Liver (tissue), 9 donors: ENCODE measurements around the gene MTHFD2. TPM values are rescaled to one million over a fixed set of nuclear protein-coding genes. Genes with fewer than 3 reads are reported as not detected.

Experiments
- DNase-seq: peaks from one replicate; pipeline ENCODE4 v3.0.0-alpha.2; 2017; ENCODE audit warnings: low spot score
- H3K27ac ChIP-seq, 2 donors: one replicate each; pipeline ENCODE4 v1.7.0; 2013; ENCODE audit warnings: inconsistent platforms in 2 of 2, low read length in 2 of 2, control low read depth in 1 of 2, low read depth in 1 of 2, mild to moderate bottlenecking in 1 of 2
- H3K27me3 ChIP-seq, 4 donors: one replicate each; pipeline versions ENCODE4 v1.6.1 to v1.7.0; 2013; ENCODE audit warnings: low read length in 3 of 4, inconsistent platforms in 1 of 4, mild to moderate bottlenecking in 1 of 4, moderate library complexity in 1 of 4; ENCODE audit not compliant: control insufficient read depth in 4 of 4, insufficient read depth in 4 of 4
- H3K36me3 ChIP-seq, 4 donors: one replicate each; pipeline versions ENCODE4 v1.6.1 to v1.7.0; 2013; ENCODE audit warnings: low read length in 3 of 4, mild to moderate bottlenecking in 3 of 4, low read depth in 1 of 4, moderate library complexity in 1 of 4; ENCODE audit not compliant: control insufficient read depth in 4 of 4, insufficient read depth in 3 of 4
- H3K4me1 ChIP-seq, 4 donors: one replicate each; pipeline versions ENCODE4 v1.6.1 to v1.7.0; 2013; ENCODE audit warnings: low read length in 3 of 4, mild to moderate bottlenecking in 3 of 4, moderate library complexity in 1 of 4; ENCODE audit not compliant: control insufficient read depth in 4 of 4, insufficient read depth in 4 of 4
- H3K4me3 ChIP-seq, 3 donors: one replicate each; pipeline versions ENCODE4 v1.6.1 to v1.7.0; 2013; ENCODE audit warnings: low read length in 3 of 3, control low read depth in 1 of 3, low read depth in 1 of 3, mild to moderate bottlenecking in 1 of 3
- H3K9ac ChIP-seq, 2 donors: one replicate each; pipeline ENCODE4 v1.7.0; 2013; ENCODE audit warnings: low read length in 2 of 2, mild to moderate bottlenecking in 2 of 2, moderate library complexity in 2 of 2, control low read depth in 1 of 2, low read depth in 1 of 2
- H3K9me3 ChIP-seq, 4 donors: one replicate each; pipeline versions ENCODE4 v1.6.1 to v1.7.0; 2013; ENCODE audit warnings: low read length in 3 of 4; ENCODE audit not compliant: control insufficient read depth in 4 of 4
- ATF3 ChIP-seq: IDR thresholded peaks from 2 replicates; pipeline ENCODE4 v1.6.1; 2016; ENCODE audit warnings: antibody characterized with exemption
- EGR1 ChIP-seq, 2 donors: IDR thresholded peaks; 2 replicates each; pipeline ENCODE4 v1.6.1; 2016 to 2018; ENCODE audit warnings: antibody characterized with exemption in 2 of 2, low read depth in 2 of 2
- FOXA1 ChIP-seq: IDR thresholded peaks from 2 replicates; pipeline ENCODE4 v1.6.1; 2016; ENCODE audit warnings: antibody characterized with exemption
- FOXA2 ChIP-seq: IDR thresholded peaks from 2 replicates; pipeline ENCODE4 v1.6.1; 2016; ENCODE audit warnings: antibody characterized with exemption
- GABPA ChIP-seq, 2 donors: IDR thresholded peaks in 1 of 2; conservative IDR thresholded peaks in 1 of 2; 2 replicates each; pipeline ENCODE4 v1.6.1; 2016; ENCODE audit warnings: antibody characterized with exemption in 2 of 2, mild to moderate bottlenecking in 1 of 2, moderate library complexity in 1 of 2
- HNF4A ChIP-seq, 2 donors: conservative IDR thresholded peaks; 2 replicates each; pipeline ENCODE4 v1.6.1; 2016; ENCODE audit warnings: antibody characterized with exemption in 2 of 2, mild to moderate bottlenecking in 2 of 2
- HNF4G ChIP-seq: IDR thresholded peaks from 2 replicates; pipeline ENCODE4 v1.6.1; 2016; ENCODE audit warnings: antibody characterized with exemption
- JUND ChIP-seq, 2 donors: IDR thresholded peaks; 2 replicates each; pipeline ENCODE4 v1.6.1; 2016; ENCODE audit warnings: antibody characterized with exemption in 2 of 2
- MAX ChIP-seq: IDR thresholded peaks from 2 replicates; pipeline ENCODE4 v1.6.1; 2016; ENCODE audit warnings: antibody characterized with exemption
- NR2F2 ChIP-seq: IDR thresholded peaks from 2 replicates; pipeline ENCODE4 v1.6.1; 2016; ENCODE audit warnings: antibody characterized with exemption
- RAD21 ChIP-seq, 2 donors: IDR thresholded peaks; 2 replicates each; pipeline ENCODE4 v1.6.1; 2016; ENCODE audit warnings: antibody characterized with exemption in 2 of 2, mild to moderate bottlenecking in 2 of 2
- RXRA ChIP-seq, 2 donors: IDR thresholded peaks; 2 replicates each; pipeline ENCODE4 v1.6.1; 2017 to 2018; ENCODE audit warnings: antibody characterized with exemption in 2 of 2, mild to moderate bottlenecking in 1 of 2
- SP1 ChIP-seq: IDR thresholded peaks from 2 replicates; pipeline ENCODE4 v1.6.1; 2018; ENCODE audit warnings: antibody characterized with exemption, mild to moderate bottlenecking
- TAF1 ChIP-seq: conservative IDR thresholded peaks from 2 replicates; pipeline ENCODE4 v1.6.1; 2016; ENCODE audit warnings: antibody characterized with exemption, mild to moderate bottlenecking
- YY1 ChIP-seq: IDR thresholded peaks from 2 replicates; pipeline ENCODE4 v1.6.1; 2016; ENCODE audit warnings: antibody characterized with exemption, mild to moderate bottlenecking
- ZBTB33 ChIP-seq: IDR thresholded peaks from 2 replicates; pipeline ENCODE4 v1.6.1; 2016; ENCODE audit warnings: antibody characterized with exemption
- WGBS: extraction: QIAGEN DNeasy Blood & Tissue Kit; methylation state at CpG from one replicate; pipeline ENCODE4 v1.1.7; 2013; 5-methylcytosine and 5-hydroxymethylcytosine counted together
- polyA plus RNA-seq, 2 donors: library from polyadenylated mRNA; stranded (reverse) in 1 of 2; unstranded in 1 of 2; fragments of 200-250 nt in 1 of 2; fragments of >200 nt in 1 of 2; fragmentation: Nextera tagmentation in 1 of 2; extraction: Ambion mirVana in 1 of 2; gene quantifications; one replicate each; pipeline versions ENCODE4 v1.2.1 to v1.2.3, GENCODE V29; 2013 to 2015
- total RNA-seq, 2 donors: library from RNA; depleted of rRNA; stranded (reverse); fragments of >200 nt; gene quantifications; one replicate each; pipeline ENCODE4 v1.2.3, GENCODE V29; 2014
- TF ChIP-seq, protein P1 (sequence below): fragments of 150-350 bp; IDR thresholded peaks from 2 replicates; pipeline ENCODE4 v1.5.1; 2017; ENCODE audit warnings: improper control_type of control experiment, low read depth, low read length; ENCODE audit not compliant: missing input control
- TF ChIP-seq, protein P2 (sequence below): IDR thresholded peaks from 2 replicates; pipeline ENCODE4 v1.6.1; 2016; ENCODE audit warnings: antibody characterized with exemption, mild to moderate bottlenecking
- donor health status: healthy.
- donor health status: healthy.
- donor health status: healthy.
- donor health status: healthy.
- donor health status: healthy.

MTHFD2 gene
- total and polyA plus RNA-seq, 4 donors = 1.6 to 27.5 (median 2.8) TPM

GRCh38 chr2:74188018-74188601, 10.3 kb upstream of the MTHFD2 start:
- TF ChIP-seq FOXA2 (no peak), ZBTB33 (no peak)
- no peaks in the 10 kb centered on the region for H3K36me3 ChIP-seq
- H3K4me1 ChIP-seq = no peaks in the 10 kb centered on the region
- H3K27ac ChIP-seq = no peak overlapping the region
- H3K27me3 ChIP-seq = no peaks in the 10 kb centered on the region
- no peak for DNase-seq
- no peak overlapping the region for H3K4me3 ChIP-seq
- H3K9me3 ChIP-seq = no peaks in the 10 kb centered on the region
- no peak overlapping the region for H3K9ac ChIP-seq
- WGBS = 76% methylated on average over 6 of the region's 6 CpGs

- DNase-seq = no peak
- TF ChIP-seq RXRA (IDR thresholded peaks at IDR 0.05) (no peak), MAX (no peak), RAD21 (IDR thresholded peaks at IDR 0.05) (no peak), HNF4G (no peak), JUND (IDR thresholded peaks at IDR 0.05) (no peak), SP1 (no peak), HNF4A (conservative IDR thresholded peaks at IDR 0.05) (no peak), ATF3 (no peak), FOXA1 (no peak), FOXA2 (no peak), TAF1 (no peak), EGR1 (IDR thresholded peaks at IDR 0.05; ENCODE audit: low read depth in 2 of 2) (no peak), YY1 (no peak), ZBTB33 (no peak), GABPA (IDR thresholded peaks at IDR 0.05 in 1 of 2, conservative IDR thresholded peaks at IDR 0.05 in 1 of 2) (no peak), NR2F2 (no peak)
- TF ChIP-seq, protein P1, sequence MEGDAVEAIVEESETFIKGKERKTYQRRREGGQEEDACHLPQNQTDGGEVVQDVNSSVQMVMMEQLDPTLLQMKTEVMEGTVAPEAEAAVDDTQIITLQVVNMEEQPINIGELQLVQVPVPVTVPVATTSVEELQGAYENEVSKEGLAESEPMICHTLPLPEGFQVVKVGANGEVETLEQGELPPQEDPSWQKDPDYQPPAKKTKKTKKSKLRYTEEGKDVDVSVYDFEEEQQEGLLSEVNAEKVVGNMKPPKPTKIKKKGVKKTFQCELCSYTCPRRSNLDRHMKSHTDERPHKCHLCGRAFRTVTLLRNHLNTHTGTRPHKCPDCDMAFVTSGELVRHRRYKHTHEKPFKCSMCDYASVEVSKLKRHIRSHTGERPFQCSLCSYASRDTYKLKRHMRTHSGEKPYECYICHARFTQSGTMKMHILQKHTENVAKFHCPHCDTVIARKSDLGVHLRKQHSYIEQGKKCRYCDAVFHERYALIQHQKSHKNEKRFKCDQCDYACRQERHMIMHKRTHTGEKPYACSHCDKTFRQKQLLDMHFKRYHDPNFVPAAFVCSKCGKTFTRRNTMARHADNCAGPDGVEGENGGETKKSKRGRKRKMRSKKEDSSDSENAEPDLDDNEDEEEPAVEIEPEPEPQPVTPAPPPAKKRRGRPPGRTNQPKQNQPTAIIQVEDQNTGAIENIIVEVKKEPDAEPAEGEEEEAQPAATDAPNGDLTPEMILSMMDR = no peak
- TF ChIP-seq, protein P2, sequence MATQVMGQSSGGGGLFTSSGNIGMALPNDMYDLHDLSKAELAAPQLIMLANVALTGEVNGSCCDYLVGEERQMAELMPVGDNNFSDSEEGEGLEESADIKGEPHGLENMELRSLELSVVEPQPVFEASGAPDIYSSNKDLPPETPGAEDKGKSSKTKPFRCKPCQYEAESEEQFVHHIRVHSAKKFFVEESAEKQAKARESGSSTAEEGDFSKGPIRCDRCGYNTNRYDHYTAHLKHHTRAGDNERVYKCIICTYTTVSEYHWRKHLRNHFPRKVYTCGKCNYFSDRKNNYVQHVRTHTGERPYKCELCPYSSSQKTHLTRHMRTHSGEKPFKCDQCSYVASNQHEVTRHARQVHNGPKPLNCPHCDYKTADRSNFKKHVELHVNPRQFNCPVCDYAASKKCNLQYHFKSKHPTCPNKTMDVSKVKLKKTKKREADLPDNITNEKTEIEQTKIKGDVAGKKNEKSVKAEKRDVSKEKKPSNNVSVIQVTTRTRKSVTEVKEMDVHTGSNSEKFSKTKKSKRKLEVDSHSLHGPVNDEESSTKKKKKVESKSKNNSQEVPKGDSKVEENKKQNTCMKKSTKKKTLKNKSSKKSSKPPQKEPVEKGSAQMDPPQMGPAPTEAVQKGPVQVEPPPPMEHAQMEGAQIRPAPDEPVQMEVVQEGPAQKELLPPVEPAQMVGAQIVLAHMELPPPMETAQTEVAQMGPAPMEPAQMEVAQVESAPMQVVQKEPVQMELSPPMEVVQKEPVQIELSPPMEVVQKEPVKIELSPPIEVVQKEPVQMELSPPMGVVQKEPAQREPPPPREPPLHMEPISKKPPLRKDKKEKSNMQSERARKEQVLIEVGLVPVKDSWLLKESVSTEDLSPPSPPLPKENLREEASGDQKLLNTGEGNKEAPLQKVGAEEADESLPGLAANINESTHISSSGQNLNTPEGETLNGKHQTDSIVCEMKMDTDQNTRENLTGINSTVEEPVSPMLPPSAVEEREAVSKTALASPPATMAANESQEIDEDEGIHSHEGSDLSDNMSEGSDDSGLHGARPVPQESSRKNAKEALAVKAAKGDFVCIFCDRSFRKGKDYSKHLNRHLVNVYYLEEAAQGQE = no peak
- Histone ChIP-seq H3K27me3 (no peaks in the 10 kb centered on the region), H3K9me3 (no peaks in the 10 kb centered on the region), H3K9ac (no peak overlapping the region), H3K4me3 (no peak overlapping the region), H3K36me3 (no peaks in the 10 kb centered on the region), H3K27ac (no peak overlapping the region), H3K4me1 (no peaks in the 10 kb centered on the region)
- WGBS = 92% methylated on average over 3 of the region's 3 CpGs
Measured at GRCh38 chr2:74188696-74189095, 9.7 kb upstream of the MTHFD2 start.
